ENCODE data around the gene CTBP1. TPM values are rescaled to one million over a fixed set of nuclear protein-coding genes. Genes with fewer than 3 reads are reported as not detected.

Gene CTBP1
- polyA plus RNA-seq, 1 donor (not counting 4 experiments of a cell fraction or from before 2014, with no cell fraction given), result 46.9 TPM

- H3K4me1 ChIP-seq (ENCODE audit: control insufficient read depth, extremely low read depth, insufficient read depth, low read length), result peaks cover 19% of the 10 kb centered on the region
- dilution Hi-C loops (cut with MboI; ENCODE audit: extremely low pct_ligation_motif_present, low sequenced_read_pairs), result no loop called here
- no peaks in the 10 kb centered on the region for H3K9me1 ChIP-seq (ENCODE audit: control insufficient read depth, extremely low read depth, insufficient read depth, low read length)
- H3K79me2 ChIP-seq (ENCODE audit: control insufficient read depth, insufficient read depth, low read length), result no peaks in the 10 kb centered on the region
- FAIRE-seq (peak; percentile 5), DNase-seq (ENCODE audit: low read depth, low spot score) (no peak)
- H3K9me3 ChIP-seq (ENCODE audit: control insufficient read depth, low read depth, low read length), result no peaks in the 10 kb centered on the region
- no peak overlapping the region for H3K27ac ChIP-seq (ENCODE audit: control insufficient read depth, insufficient read depth, low read length)
- H3K4me3 ChIP-seq (ENCODE audit: control insufficient read depth in 2 of 3, extremely low read depth in 1 of 3, insufficient read depth in 2 of 3, low read depth in 1 of 3, low read length in 3 of 3), result peak overlapping the region in 1 of 3 experiments; percentile 24
- H3K4me2 ChIP-seq (ENCODE audit: control insufficient read depth, extremely low read depth, insufficient read depth, low read depth, low read length), result peak overlapping the region; percentile 47
- TF ChIP-seq EZH2 (IDR thresholded peaks at IDR 0.05; ENCODE audit: low read length), result no peak
- no peak for TF ChIP-seq CTCF (optimal IDR thresholded peaks at IDR 0.05 in 1 of 3, IDR thresholded peaks at IDR 0.05 in 1 of 3, conservative IDR thresholded peaks at IDR 0.05 in 1 of 3; ENCODE audit: extremely low read depth in 1 of 3, insufficient read depth in 2 of 3, low read length in 3 of 3)
- peak overlapping the region; percentile 35 for H3K9ac ChIP-seq (ENCODE audit: control insufficient read depth, extremely low read depth, insufficient read depth, low read length)
- no peaks in the 10 kb centered on the region for H3K36me3 ChIP-seq (ENCODE audit: control insufficient read depth in 2 of 2, extremely low read depth in 1 of 2, insufficient read depth in 2 of 2, low read length in 2 of 2)
- peaks cover 2% of the 10 kb centered on the region for H4K20me1 ChIP-seq (ENCODE audit: control insufficient read depth, extremely low read depth, insufficient read depth, low read length)
- H3K27me3 ChIP-seq (ENCODE audit: control insufficient read depth, extremely low read depth, insufficient read depth, low read length), result no peaks in the 10 kb centered on the region
- no peak overlapping the region for H2AFZ ChIP-seq (ENCODE audit: control insufficient read depth, low read length)
Observed at GRCh38 chr4:1191621-1192020, 57.3 kb downstream of the CTBP1 start.

- H3K79me2 ChIP-seq (ENCODE audit: control insufficient read depth, insufficient read depth, low read length), result no peaks in the 10 kb centered on the region
- no peaks in the 10 kb centered on the region for H3K9me1 ChIP-seq (ENCODE audit: control insufficient read depth, extremely low read depth, insufficient read depth, low read length)
- H3K9ac ChIP-seq (ENCODE audit: control insufficient read depth, extremely low read depth, insufficient read depth, low read length), result no peak overlapping the region
- H3K27me3 ChIP-seq (ENCODE audit: control insufficient read depth, extremely low read depth, insufficient read depth, low read length), result no peaks in the 10 kb centered on the region
- DNase-seq (ENCODE audit: low read depth, low spot score) (no peak), FAIRE-seq (no peak)
- H4K20me1 ChIP-seq (ENCODE audit: control insufficient read depth, extremely low read depth, insufficient read depth, low read length), result peaks cover 2% of the 10 kb centered on the region
- H3K4me2 ChIP-seq (ENCODE audit: control insufficient read depth, extremely low read depth, insufficient read depth, low read depth, low read length), result no peak overlapping the region
- no peak overlapping the region for H2AFZ ChIP-seq (ENCODE audit: control insufficient read depth, low read length)
- dilution Hi-C loops (cut with MboI; ENCODE audit: extremely low pct_ligation_motif_present, low sequenced_read_pairs), result no loop called here
- H3K27ac ChIP-seq (ENCODE audit: control insufficient read depth, insufficient read depth, low read length), result no peak overlapping the region
- no peak for TF ChIP-seq EZH2 (IDR thresholded peaks at IDR 0.05; ENCODE audit: low read length)
- no peak for TF ChIP-seq CTCF (optimal IDR thresholded peaks at IDR 0.05 in 1 of 3, IDR thresholded peaks at IDR 0.05 in 1 of 3, conservative IDR thresholded peaks at IDR 0.05 in 1 of 3; ENCODE audit: extremely low read depth in 1 of 3, insufficient read depth in 2 of 3, low read length in 3 of 3)
- no peaks in the 10 kb centered on the region for H3K9me3 ChIP-seq (ENCODE audit: control insufficient read depth, low read depth, low read length)
- H3K4me1 ChIP-seq (ENCODE audit: control insufficient read depth, extremely low read depth, insufficient read depth, low read length), result peaks cover 8% of the 10 kb centered on the region
- no peaks in the 10 kb centered on the region for H3K36me3 ChIP-seq (ENCODE audit: control insufficient read depth in 2 of 2, extremely low read depth in 1 of 2, insufficient read depth in 2 of 2, low read length in 2 of 2)
- H3K4me3 ChIP-seq (ENCODE audit: control insufficient read depth in 2 of 3, extremely low read depth in 1 of 3, insufficient read depth in 2 of 3, low read depth in 1 of 3, low read length in 3 of 3), result no peak overlapping the region
Observed at GRCh38 chr4:1187182-1187581, 61.7 kb downstream of the CTBP1 start.

Data from keratinocyte (primary cell).